ENCODE results near the gene GIPC2.

Gene GIPC2

GRCh38 chr1:78078358-78078757 lies 32.6 kb downstream of the GIPC2 start:
- TF ChIP-seq POLR2AphosphoS5 (IDR thresholded peaks at IDR 0.05; ENCODE audit: low read depth) (no peak), REST (IDR thresholded peaks at IDR 0.05; ENCODE audit: insufficient replicate concordance, low read depth) (no peak), GABPA (IDR thresholded peaks at IDR 0.05; ENCODE audit: low read depth) (no peak), CTCF (IDR thresholded peaks at IDR 0.05; ENCODE audit: insufficient read depth, low read length) (no peak), SPI1 (IDR thresholded peaks at IDR 0.05; ENCODE audit: borderline replicate concordance, low read depth) (no peak)
- H3K27ac ChIP-seq (replicated peaks) = no peak overlapping the region
- H3K4me3 ChIP-seq (replicated peaks; ENCODE audit: insufficient read depth, low read length) = no peak overlapping the region
- no peaks in the 10 kb centered on the region for H3K27me3 ChIP-seq (ENCODE audit: insufficient read depth, poor library complexity, severe bottlenecking)
- no peak for DNase-seq (ENCODE audit: low read depth in 1 of 2, low spot score in 1 of 2)

- Histone ChIP-seq H3K27ac (replicated peaks) (no peak overlapping the region), H3K27me3 (ENCODE audit: insufficient read depth, poor library complexity, severe bottlenecking) (no peaks in the 10 kb centered on the region), H3K4me3 (replicated peaks; ENCODE audit: insufficient read depth, low read length) (no peak overlapping the region)
- TF ChIP-seq GABPA (IDR thresholded peaks at IDR 0.05; ENCODE audit: low read depth) = no peak
- no peak for TF ChIP-seq POLR2AphosphoS5 (IDR thresholded peaks at IDR 0.05; ENCODE audit: low read depth)
- no peak for TF ChIP-seq CTCF (IDR thresholded peaks at IDR 0.05; ENCODE audit: insufficient read depth, low read length)
- TF ChIP-seq REST (IDR thresholded peaks at IDR 0.05; ENCODE audit: insufficient replicate concordance, low read depth) = no peak
- no peak for TF ChIP-seq SPI1 (IDR thresholded peaks at IDR 0.05; ENCODE audit: borderline replicate concordance, low read depth)
- no peak for DNase-seq (ENCODE audit: low read depth in 1 of 2, low spot score in 1 of 2)
Observed at GRCh38 chr1:78079580-78079979, 33.8 kb downstream of the GIPC2 start.

GRCh38 chr1:78080767-78081166 lies 35.0 kb downstream of the GIPC2 start:
- no peak overlapping the region for H3K4me3 ChIP-seq (replicated peaks; ENCODE audit: insufficient read depth, low read length)
- TF ChIP-seq CTCF (IDR thresholded peaks at IDR 0.05; ENCODE audit: insufficient read depth, low read length) (no peak), REST (IDR thresholded peaks at IDR 0.05; ENCODE audit: insufficient replicate concordance, low read depth) (no peak), SPI1 (IDR thresholded peaks at IDR 0.05; ENCODE audit: borderline replicate concordance, low read depth) (no peak), POLR2AphosphoS5 (IDR thresholded peaks at IDR 0.05; ENCODE audit: low read depth) (no peak), GABPA (IDR thresholded peaks at IDR 0.05; ENCODE audit: low read depth) (no peak)
- H3K27ac ChIP-seq (replicated peaks) = no peak overlapping the region
- H3K27me3 ChIP-seq (ENCODE audit: insufficient read depth, poor library complexity, severe bottlenecking) = no peaks in the 10 kb centered on the region
- DNase-seq (ENCODE audit: low read depth in 1 of 2, low spot score in 1 of 2) = no peak
